ENCODE data around the gene SIAH3. TPM values are rescaled to one million over a fixed set of nuclear protein-coding genes. Genes with fewer than 3 reads are reported as not detected.
A peak's percentile ranks its signal among the peaks of the same experiment; 100 is the strongest.

SIAH3 gene
- total and polyA plus RNA-seq, 4 donors: 0.09 to 0.13 TPM; not detected in 2

DNA sequence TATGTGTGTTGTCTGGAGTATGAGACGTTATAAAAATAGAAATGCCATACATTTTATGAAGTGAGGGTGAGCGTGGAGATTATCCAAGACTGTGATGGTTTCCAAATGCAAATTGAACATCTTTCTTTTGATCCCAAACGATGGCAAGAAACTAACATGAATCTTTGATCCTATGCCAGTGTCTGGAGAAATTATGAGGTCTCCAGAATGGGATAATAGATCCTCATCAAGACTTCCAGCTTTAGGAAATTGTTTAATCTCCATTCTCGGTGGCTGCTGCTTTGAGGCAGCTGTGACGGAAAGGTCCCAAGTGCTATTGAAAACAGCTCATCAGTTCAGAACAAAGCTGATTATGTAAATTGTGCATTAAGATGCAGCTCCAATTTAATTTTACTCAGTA is 118.6 kb downstream of the SIAH3 start:
- Histone ChIP-seq H3K27me3 (ENCODE audit: control insufficient read depth in 1 of 2, insufficient read depth in 2 of 2, low read length in 1 of 2) (peaks cover 3 to 4% of the 10 kb centered on the region in 2 donors), H3K27ac (ENCODE audit: low read depth in 1 of 2, low read length in 2 of 2) (no peak overlapping the region), H3K4me1 (ENCODE audit: control insufficient read depth in 1 of 2, insufficient read depth in 2 of 2, low read length in 2 of 2) (no peaks in the 10 kb centered on the region), H3K4me3 (ENCODE audit: low read length in 2 of 2) (no peak overlapping the region), H3K9me3 (ENCODE audit: control insufficient read depth, low read length) (peaks cover 6% of the 10 kb centered on the region), H3K36me3 (ENCODE audit: control insufficient read depth in 1 of 2, insufficient read depth in 2 of 2, low read length in 1 of 2) (no peaks in the 10 kb centered on the region)
- WGBS, 2 donors: 35 to 41% methylated on average over 5 of the region's 5 CpGs
- intact Hi-C loops (cut with DNase I): no loop called here
- DNase-seq (no peak), ATAC-seq (ENCODE audit: low FRiP score) (no peak)

DNA sequence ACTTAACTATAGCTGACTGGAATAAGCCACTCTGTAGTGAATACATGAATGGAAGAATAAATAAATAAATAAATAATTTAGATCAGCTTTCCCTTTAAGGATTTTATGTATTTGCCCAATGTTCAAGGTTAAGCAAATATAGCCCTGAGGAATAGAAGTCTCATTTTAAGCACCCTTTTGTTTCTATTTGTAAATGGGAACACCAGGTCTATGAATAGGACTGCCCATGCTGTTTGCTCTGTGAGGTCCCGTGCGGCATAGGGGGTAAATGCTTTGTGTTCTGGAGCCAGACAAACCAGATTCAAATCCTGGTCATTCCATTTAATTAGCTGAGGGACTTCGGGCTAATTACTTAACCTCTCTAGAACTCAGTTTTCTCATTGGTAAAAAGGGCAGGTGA is 120.1 kb downstream of the SIAH3 start:
- Histone ChIP-seq H3K4me1 (ENCODE audit: control insufficient read depth in 1 of 2, insufficient read depth in 2 of 2, low read length in 2 of 2) (no peaks in the 10 kb centered on the region), H3K4me3 (ENCODE audit: low read length in 2 of 2) (no peak overlapping the region), H3K9me3 (ENCODE audit: control insufficient read depth, low read length) (peaks cover 4% of the 10 kb centered on the region), H3K27me3 (ENCODE audit: control insufficient read depth in 1 of 2, insufficient read depth in 2 of 2, low read length in 1 of 2) (peaks cover 1 to 4% of the 10 kb centered on the region in 2 donors), H3K27ac (ENCODE audit: low read depth in 1 of 2, low read length in 2 of 2) (no peak overlapping the region), H3K36me3 (ENCODE audit: control insufficient read depth in 1 of 2, insufficient read depth in 2 of 2, low read length in 1 of 2) (no peaks in the 10 kb centered on the region)
- WGBS, 2 donors: 84 to 93% methylated on average over 3 of the region's 3 CpGs
- intact Hi-C loops (cut with DNase I): no loop called here
- DNase-seq (no peak), ATAC-seq (ENCODE audit: low FRiP score) (no peak)

DNA sequence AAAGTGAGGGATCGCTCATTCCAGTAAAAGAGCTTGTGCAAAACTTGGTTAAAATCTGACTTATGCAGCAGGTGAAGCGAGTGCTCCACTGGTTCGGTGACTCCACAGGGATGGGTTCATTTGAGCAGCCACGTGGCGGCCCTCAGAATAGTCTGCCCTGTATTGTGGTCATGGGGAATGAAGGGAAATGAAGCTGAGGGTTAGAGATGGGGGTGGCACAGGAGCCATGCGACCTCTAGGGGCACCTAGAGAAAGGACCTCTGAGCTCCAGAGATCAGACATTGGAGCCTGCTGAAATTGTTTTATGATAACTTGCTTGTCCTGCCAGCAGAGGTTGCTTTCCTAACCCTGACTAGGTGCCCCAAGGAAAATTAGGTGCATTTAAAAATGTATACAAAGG is 122.8 kb downstream of the SIAH3 start:
- WGBS, 2 donors: 55 to 64% methylated on average over 6 of the region's 6 CpGs
- H3K27me3 ChIP-seq (ENCODE audit: control insufficient read depth in 1 of 2, insufficient read depth in 2 of 2, low read length in 1 of 2): peaks cover 0 to 1% of the 10 kb centered on the region in 2 donors

More for the DNA sequence above, 122.8 kb downstream of the SIAH3 start:
- Histone ChIP-seq H3K36me3 (ENCODE audit: control insufficient read depth in 1 of 2, insufficient read depth in 2 of 2, low read length in 1 of 2) (no peaks in the 10 kb centered on the region), H3K9me3 (ENCODE audit: control insufficient read depth, low read length) (no peaks in the 10 kb centered on the region), H3K4me3 (ENCODE audit: low read length in 2 of 2) (no peak overlapping the region), H3K4me1 (ENCODE audit: control insufficient read depth in 1 of 2, insufficient read depth in 2 of 2, low read length in 2 of 2) (no peaks in the 10 kb centered on the region), H3K27ac (ENCODE audit: low read depth in 1 of 2, low read length in 2 of 2) (no peak overlapping the region)
- intact Hi-C loops (cut with DNase I): no loop called here
- DNase-seq: no peak
- peak; percentile 49 for ATAC-seq (ENCODE audit: low FRiP score)

Other genes with a start within 250 kb of the SIAH3 start
- gene ERICH6B, start 236.0 kb downstream of the SIAH3 start, total RNA-seq: not detected
- not detected for gene ERICH6B, start 236.0 kb downstream of the SIAH3 start, polyA plus RNA-seq
- gene CBY2, start 149.4 kb downstream of the SIAH3 start, total RNA-seq: not detected
- not detected for gene CBY2, start 149.4 kb downstream of the SIAH3 start, polyA plus RNA-seq
- 10 to 100 TPM; 55.9 to 57.0 TPM for gene ZC3H13, start 201.0 kb upstream of the SIAH3 start, total RNA-seq
- 10 to 100 TPM; 14.1 to 15.9 TPM for gene ZC3H13, start 201.0 kb upstream of the SIAH3 start, polyA plus RNA-seq

All from aorta (tissue), 5 donors.